Left lung (tissue), 10 donors: ENCODE results near the gene TRERF1. TPM values are rescaled to one million over a fixed set of nuclear protein-coding genes. Genes with fewer than 3 reads are reported as not detected.

Experiments
- ATAC-seq: fragments of 200-7000 bp; cut with Tn5 transposase; one replicate; pipeline ENCODE4 v1.9.1; 2020; ENCODE audit warnings: moderate library complexity
- DNase-seq, 4 donors: peaks; one replicate each; pipeline ENCODE4 v3.0.0-alpha.2; 2013 to 2020
- H3K27ac ChIP-seq, 2 donors: fragments of 200-600 bp; sonication (generic) in 1 of 2; one replicate each; pipeline versions ENCODE4 v1.5.0 to v1.8.0; 2020 to 2021
- H3K27me3 ChIP-seq, 2 donors: fragments of 200-600 bp; sonication (generic) in 1 of 2; one replicate each; pipeline versions ENCODE4 v1.5.0 to v1.8.0; 2020 to 2021
- H3K36me3 ChIP-seq, 2 donors: fragments of 200-600 bp; sonication (generic) in 1 of 2; one replicate each; pipeline versions ENCODE4 v1.5.0 to v1.8.0; 2020 to 2021
- H3K4me1 ChIP-seq, 2 donors: fragments of 200-600 bp; one replicate each; pipeline ENCODE4 v1.8.0; 2021
- H3K4me3 ChIP-seq, 2 donors: fragments of 200-600 bp; sonication (generic) in 1 of 2; one replicate each; pipeline versions ENCODE4 v1.5.0 to v1.8.0; 2020 to 2021; ENCODE audit warnings: mild to moderate bottlenecking in 1 of 2
- H3K9me3 ChIP-seq, 2 donors: fragments of 200-600 bp; sonication (generic) in 1 of 2; one replicate each; pipeline versions ENCODE4 v1.5.0 to v1.8.0; 2020 to 2021
- intact Hi-C, 2 donors: fragments of 100-400 bp; cut with DNase I; formaldehyde crosslinking; loops; one replicate each; pipeline versions ENCODE4 v1.11.2 to v1.14.2; 2022
- polyA plus RNA-seq, 6 donors: library from polyadenylated mRNA; unstranded; fragments of 120-200 nt; gene quantifications; one replicate each; pipeline ENCODE4 v1.2.1, GENCODE V29; 2013; ENCODE audit not compliant: insufficient read length in 6 of 6
- total RNA-seq, 2 donors: library from RNA; stranded (reverse); fragmentation: NEBNext Ultra II Directional; extraction: Animal tissue kit (Norgen Biotek cat#: 25700); gene quantifications; one replicate each; pipeline ENCODE4 v1.2.1, GENCODE V29; 2021
- TF ChIP-seq, protein P1 (sequence below), 2 donors: fragments of 200-600 bp; sonication (generic) in 1 of 2; IDR thresholded peaks; one replicate each; pipeline versions ENCODE4 v1.5.0 to v1.8.0; 2021; ENCODE audit warnings: antibody characterized with exemption in 2 of 2
- donor health status: DM: no; HTN: yes; CAD: no.
- donor health status: DM: no; HTN: no; CAD: no.

TRERF1 gene
- total and polyA plus RNA-seq, 8 donors = 3.7 to 24.9 (median 20.7) TPM

DNA sequence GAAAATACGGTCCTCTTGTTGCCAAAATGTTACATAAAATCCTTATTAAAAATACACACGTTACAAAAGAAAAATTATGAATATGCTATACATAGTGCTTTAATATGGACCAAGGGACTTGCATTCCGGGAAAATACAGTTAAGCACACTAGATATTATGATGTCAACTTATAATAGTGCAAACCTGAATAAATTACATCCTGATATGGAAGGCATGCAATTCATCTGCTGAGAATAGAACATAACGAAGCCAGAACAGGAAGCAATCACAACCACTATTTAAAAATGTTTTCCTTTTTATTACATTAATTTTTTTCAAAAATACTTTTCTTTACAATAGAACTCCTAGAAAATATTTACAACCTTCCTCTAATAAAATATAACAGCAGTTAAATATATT is 226.3 kb downstream of the TRERF1 start:
- intact Hi-C loops = no loop called here
- ATAC-seq = no peak
- no peaks in the 10 kb centered on the region for H3K9me3 ChIP-seq
- no peak overlapping the region for H3K4me3 ChIP-seq
- no peak overlapping the region for H3K27ac ChIP-seq
- H3K36me3 ChIP-seq = peaks cover 0 to 16% of the 10 kb centered on the region in 2 donors
- TF ChIP-seq, protein P1, sequence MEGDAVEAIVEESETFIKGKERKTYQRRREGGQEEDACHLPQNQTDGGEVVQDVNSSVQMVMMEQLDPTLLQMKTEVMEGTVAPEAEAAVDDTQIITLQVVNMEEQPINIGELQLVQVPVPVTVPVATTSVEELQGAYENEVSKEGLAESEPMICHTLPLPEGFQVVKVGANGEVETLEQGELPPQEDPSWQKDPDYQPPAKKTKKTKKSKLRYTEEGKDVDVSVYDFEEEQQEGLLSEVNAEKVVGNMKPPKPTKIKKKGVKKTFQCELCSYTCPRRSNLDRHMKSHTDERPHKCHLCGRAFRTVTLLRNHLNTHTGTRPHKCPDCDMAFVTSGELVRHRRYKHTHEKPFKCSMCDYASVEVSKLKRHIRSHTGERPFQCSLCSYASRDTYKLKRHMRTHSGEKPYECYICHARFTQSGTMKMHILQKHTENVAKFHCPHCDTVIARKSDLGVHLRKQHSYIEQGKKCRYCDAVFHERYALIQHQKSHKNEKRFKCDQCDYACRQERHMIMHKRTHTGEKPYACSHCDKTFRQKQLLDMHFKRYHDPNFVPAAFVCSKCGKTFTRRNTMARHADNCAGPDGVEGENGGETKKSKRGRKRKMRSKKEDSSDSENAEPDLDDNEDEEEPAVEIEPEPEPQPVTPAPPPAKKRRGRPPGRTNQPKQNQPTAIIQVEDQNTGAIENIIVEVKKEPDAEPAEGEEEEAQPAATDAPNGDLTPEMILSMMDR (IDR thresholded peaks at IDR 0.05) = no peak
- H3K27me3 ChIP-seq = no peaks in the 10 kb centered on the region
- DNase-seq = no peak
- H3K4me1 ChIP-seq = no peaks in the 10 kb centered on the region

DNA sequence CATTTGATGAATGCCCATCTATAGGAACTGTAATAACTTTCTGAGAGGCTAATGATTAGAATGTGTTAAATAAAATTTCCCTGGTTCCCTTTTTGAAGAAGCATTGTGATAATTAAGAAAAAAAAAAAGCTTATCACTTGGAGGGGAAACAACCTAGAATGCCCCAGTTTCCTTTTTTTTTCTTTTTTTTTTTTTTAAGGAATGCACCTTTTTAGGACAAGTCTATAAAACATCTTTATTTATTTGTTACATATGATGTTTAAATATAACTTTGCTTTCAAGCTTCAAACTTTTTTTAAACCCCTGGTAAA is 226.7 kb downstream of the TRERF1 start:
- Histone ChIP-seq H3K9me3 (no peaks in the 10 kb centered on the region), H3K4me1 (no peaks in the 10 kb centered on the region), H3K27me3 (no peaks in the 10 kb centered on the region), H3K36me3 (peaks cover 0 to 16% of the 10 kb centered on the region in 2 donors), H3K27ac (no peak overlapping the region), H3K4me3 (no peak overlapping the region)
- ATAC-seq (no peak), DNase-seq (no peak)
- intact Hi-C loops = no loop called here
- TF ChIP-seq, protein P1 (IDR thresholded peaks at IDR 0.05) = no peak

DNA sequence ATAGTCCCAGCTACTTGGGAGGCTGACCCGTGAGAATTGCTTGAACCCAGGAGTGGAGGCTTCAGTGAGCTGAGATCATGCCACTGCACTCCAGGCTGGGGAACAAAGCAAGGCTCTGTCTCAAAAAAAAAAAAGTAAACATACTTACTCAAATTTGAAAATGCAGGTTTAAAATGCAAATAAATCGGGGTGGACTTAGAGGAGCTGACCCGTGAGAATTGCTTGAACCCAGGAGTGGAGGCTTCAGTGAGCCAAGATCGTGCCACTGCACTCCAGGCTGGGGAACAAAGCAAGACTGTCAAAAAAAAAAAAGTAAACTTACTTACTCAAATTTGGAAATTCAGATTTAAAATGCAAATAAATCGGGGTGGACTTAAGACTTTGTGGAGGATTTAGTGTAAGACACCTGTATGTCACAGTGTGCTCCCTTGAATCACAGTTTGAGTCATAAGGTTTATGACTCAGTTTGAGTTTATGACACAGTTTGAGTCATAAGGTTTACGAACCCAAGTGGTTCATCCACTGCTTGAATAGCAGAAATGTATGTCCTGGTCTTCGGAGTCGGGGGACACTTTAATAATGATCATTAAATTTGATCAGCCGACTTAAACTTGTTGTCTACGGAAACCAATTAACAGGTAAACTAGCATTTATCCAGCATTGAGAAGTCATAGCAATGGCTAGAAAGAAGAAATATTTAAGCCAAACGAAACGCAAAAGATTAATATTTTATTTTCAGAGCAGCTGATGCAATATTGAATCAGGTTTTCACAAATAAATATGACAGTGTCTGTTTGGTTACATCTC is 227.3 kb downstream of the TRERF1 start:
- peaks cover 0 to 16% of the 10 kb centered on the region in 2 donors for H3K36me3 ChIP-seq
- no peak overlapping the region for H3K4me3 ChIP-seq
- TF ChIP-seq, protein P1 (IDR thresholded peaks at IDR 0.05) = no peak
- H3K27ac ChIP-seq = no peak overlapping the region
- no peak for DNase-seq
- no peaks in the 10 kb centered on the region for H3K4me1 ChIP-seq
- H3K9me3 ChIP-seq = no peaks in the 10 kb centered on the region
- no peaks in the 10 kb centered on the region for H3K27me3 ChIP-seq
- no peak for ATAC-seq
- intact Hi-C loops = no loop called here

DNA sequence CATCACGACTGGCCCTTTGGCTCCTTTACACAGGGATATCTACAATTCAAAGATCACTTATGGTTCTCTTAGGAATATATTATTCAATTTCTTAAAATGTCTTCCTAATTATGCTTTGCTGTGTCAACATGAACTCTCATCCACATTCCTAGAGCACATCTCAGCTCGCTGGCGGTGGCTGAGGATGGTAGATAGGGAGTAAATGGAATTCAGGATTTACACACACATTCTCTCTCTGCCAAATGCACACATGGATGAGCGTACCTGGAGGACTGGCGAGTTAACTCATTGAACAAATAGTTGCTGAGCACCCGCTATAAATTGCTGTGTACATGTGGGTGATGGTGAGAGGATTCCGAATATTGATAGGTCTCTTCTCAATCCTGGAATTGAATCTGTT is 229.3 kb downstream of the TRERF1 start:
- H3K4me1 ChIP-seq = peaks cover 0 to 7% of the 10 kb centered on the region in 2 donors
- H3K27me3 ChIP-seq = no peaks in the 10 kb centered on the region
- H3K36me3 ChIP-seq = peaks cover 0 to 4% of the 10 kb centered on the region in 2 donors
- ATAC-seq = no peak
- no peak for DNase-seq
- intact Hi-C loops = no loop called here
- H3K27ac ChIP-seq = no peak overlapping the region
- no peaks in the 10 kb centered on the region for H3K9me3 ChIP-seq
- TF ChIP-seq, protein P1 (IDR thresholded peaks at IDR 0.05) = no peak
- no peak overlapping the region for H3K4me3 ChIP-seq

DNA sequence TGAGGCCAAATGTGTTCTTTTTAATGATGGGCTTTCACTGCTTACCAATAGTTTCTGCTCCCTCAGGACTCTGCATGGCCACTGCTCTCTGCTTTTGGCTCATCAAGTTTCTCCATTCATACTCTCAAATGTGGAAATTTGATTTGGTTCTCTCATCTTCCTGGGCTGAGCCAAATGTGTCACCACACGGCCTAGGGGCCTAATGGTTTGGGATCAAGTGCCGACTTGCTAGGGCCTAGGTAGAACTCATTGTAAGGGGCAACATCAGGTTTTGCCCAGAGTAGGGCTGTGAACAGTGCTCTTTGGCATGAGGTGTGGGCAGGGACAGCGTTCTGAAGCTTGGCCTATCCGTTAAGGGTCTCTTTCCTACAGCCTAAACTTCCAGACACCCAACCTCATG is 230.2 kb downstream of the TRERF1 start:
- intact Hi-C loops = no loop called here
- no peak for ATAC-seq
- no peak overlapping the region for H3K27ac ChIP-seq

More for the DNA sequence above, 230.2 kb downstream of the TRERF1 start:
- H3K4me3 ChIP-seq = no peak overlapping the region
- TF ChIP-seq, protein P1 (IDR thresholded peaks at IDR 0.05) = no peak
- H3K27me3 ChIP-seq = no peaks in the 10 kb centered on the region
- H3K36me3 ChIP-seq = no peaks in the 10 kb centered on the region
- no peaks in the 10 kb centered on the region for H3K9me3 ChIP-seq
- no peak for DNase-seq
- peaks cover 4 to 15% of the 10 kb centered on the region in 2 donors for H3K4me1 ChIP-seq
